Measurements from ENCODE around the gene ERBB4.
"Not testable (repeated sequence)": the region's sequence is repeated elsewhere in the genome, so short reads cannot be mapped to it uniquely, and the experiment has no call there.

DNA sequence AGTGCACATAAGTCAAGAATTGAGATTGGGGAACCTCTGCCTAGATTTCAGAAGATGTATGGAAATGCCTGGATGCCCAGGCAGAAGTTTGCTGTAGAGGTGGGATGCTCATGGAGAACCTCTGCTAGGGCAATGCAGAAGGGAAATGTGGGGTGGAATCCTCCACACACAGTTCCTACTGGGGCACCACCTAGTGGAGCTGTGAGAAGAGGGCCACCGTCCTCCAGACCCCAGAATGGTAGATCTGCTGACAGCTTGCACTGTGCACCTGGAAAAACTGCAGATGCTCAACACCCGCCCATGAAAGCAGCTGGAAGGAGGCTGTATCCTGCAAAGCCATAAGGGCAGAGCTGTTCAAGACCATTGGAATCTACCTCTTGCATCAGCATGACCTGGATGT lies 71.1 kb downstream of the ERBB4 start:
- TF ChIP-seq, protein P1, sequence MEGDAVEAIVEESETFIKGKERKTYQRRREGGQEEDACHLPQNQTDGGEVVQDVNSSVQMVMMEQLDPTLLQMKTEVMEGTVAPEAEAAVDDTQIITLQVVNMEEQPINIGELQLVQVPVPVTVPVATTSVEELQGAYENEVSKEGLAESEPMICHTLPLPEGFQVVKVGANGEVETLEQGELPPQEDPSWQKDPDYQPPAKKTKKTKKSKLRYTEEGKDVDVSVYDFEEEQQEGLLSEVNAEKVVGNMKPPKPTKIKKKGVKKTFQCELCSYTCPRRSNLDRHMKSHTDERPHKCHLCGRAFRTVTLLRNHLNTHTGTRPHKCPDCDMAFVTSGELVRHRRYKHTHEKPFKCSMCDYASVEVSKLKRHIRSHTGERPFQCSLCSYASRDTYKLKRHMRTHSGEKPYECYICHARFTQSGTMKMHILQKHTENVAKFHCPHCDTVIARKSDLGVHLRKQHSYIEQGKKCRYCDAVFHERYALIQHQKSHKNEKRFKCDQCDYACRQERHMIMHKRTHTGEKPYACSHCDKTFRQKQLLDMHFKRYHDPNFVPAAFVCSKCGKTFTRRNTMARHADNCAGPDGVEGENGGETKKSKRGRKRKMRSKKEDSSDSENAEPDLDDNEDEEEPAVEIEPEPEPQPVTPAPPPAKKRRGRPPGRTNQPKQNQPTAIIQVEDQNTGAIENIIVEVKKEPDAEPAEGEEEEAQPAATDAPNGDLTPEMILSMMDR (IDR thresholded peaks at IDR 0.05) = not testable (repeated sequence)
- not testable (repeated sequence) for TF ChIP-seq POLR2AphosphoS5, POLR2A (IDR thresholded peaks at IDR 0.05)
